Endothelial cell of umbilical vein (primary cell): Measurements from ENCODE around the gene HIP1R. TPM values are rescaled to one million over a fixed set of nuclear protein-coding genes. Genes with fewer than 3 reads are reported as not detected.

Experiments used
- BruUV-seq: library from RNA; stranded (reverse); fragments of 400-500 nt; replicated peaks from 2 replicates; lab custom pipeline; 2021; lab: Mats Ljungman, UMichigan
- CTCF ChIA-PET: fragments of 300-600, 350-600 bp; sonication (Branson Sonifier 250); formaldehyde crosslinking; loops from one replicate; lab custom pipeline; 2021; ENCODE audit warnings: antibody characterized with exemption, inconsistent platforms; lab: Charles Lee
- POLR2A ChIA-PET: fragments of 300-600, 350-600 bp; sonication (Branson Sonifier 250); formaldehyde crosslinking; loops from one replicate; lab custom pipeline; 2021; ENCODE audit warnings: antibody characterized with exemption, inconsistent platforms; lab: Charles Lee
- DNase-seq: peaks from one replicate; pipeline ENCODE4 v3.0.0-alpha.2; 2011; ENCODE audit warnings: low read depth, low spot score
- FAIRE-seq: peaks from 2 replicates; lab custom pipeline; 2011; peaks lifted over from hg19 to GRCh38; lab: Jason Lieb, UNC
- H2AFZ ChIP-seq: 2 replicates; pipeline ENCODE4 v1.6.0; 2012; ENCODE audit warnings: low read depth, low read length, control low read depth, inconsistent platforms
- H3K27ac ChIP-seq: 2 replicates; pipeline ENCODE4 v1.5.1; 2011; ENCODE audit warnings: low read depth, mild to moderate bottlenecking, control low read depth, low read length, moderate library complexity; ENCODE audit not compliant: insufficient read depth
- H3K27me3 ChIP-seq, 2 experiments: 2 replicates each; pipeline versions ENCODE4 v1.6.0 to v1.6.1; 2011; ENCODE audit warnings: low read length in 2 of 2, mixed read lengths in 1 of 2; ENCODE audit not compliant: control insufficient read depth in 2 of 2, insufficient read depth in 2 of 2
- H3K36me3 ChIP-seq, 2 experiments: 2 replicates in 1 of 2; 3 replicates in 1 of 2; pipeline ENCODE4 v1.5.1; 2011; ENCODE audit warnings: low read length in 2 of 2, mild to moderate bottlenecking in 1 of 2, moderate library complexity in 1 of 2; ENCODE audit not compliant: control insufficient read depth in 2 of 2, insufficient read depth in 2 of 2; ENCODE audit errors: extremely low read depth in 1 of 2
- H3K4me1 ChIP-seq: 3 replicates; pipeline ENCODE4 v1.5.1; 2011; ENCODE audit warnings: mild to moderate bottlenecking, low read length; ENCODE audit not compliant: control insufficient read depth, insufficient read depth; ENCODE audit errors: extremely low read depth
- H3K4me2 ChIP-seq: 2 replicates; pipeline ENCODE4 v1.6.1; 2011; ENCODE audit warnings: low read length, control low read depth, mixed read lengths; ENCODE audit not compliant: insufficient read depth
- H3K4me3 ChIP-seq, 3 experiments: fragments of 200-600 bp in 1 of 3; sonication (generic), shearing (Covaris generic) in 1 of 3; replicated peaks in 1 of 3; 2 replicates each; pipeline ENCODE4 v1.5.1; 2011 to 2016; ENCODE audit warnings: control low read depth in 3 of 3, low read length in 3 of 3, mild to moderate bottlenecking in 2 of 3, inconsistent platforms in 1 of 3, low read depth in 1 of 3, moderate library complexity in 1 of 3; ENCODE audit not compliant: insufficient read depth in 1 of 3
- H3K79me2 ChIP-seq: 2 replicates; pipeline ENCODE4 v1.6.0; 2012; ENCODE audit warnings: low read length, inconsistent platforms; ENCODE audit not compliant: control insufficient read depth, insufficient read depth
- H3K9ac ChIP-seq: replicated peaks from 2 replicates; pipeline ENCODE3; 2011; ENCODE audit warnings: low read length, control low read depth; ENCODE audit not compliant: insufficient read depth; ENCODE audit errors: extremely low read depth
- H3K9me1 ChIP-seq: replicated peaks from 3 replicates; pipeline ENCODE4 v1.6.0; 2011; ENCODE audit warnings: mild to moderate bottlenecking, low read length; ENCODE audit not compliant: control insufficient read depth, insufficient read depth; ENCODE audit errors: extremely low read depth
- H3K9me3 ChIP-seq: replicated peaks from 2 replicates; pipeline ENCODE4 v1.5.1; 2012; ENCODE audit warnings: low read length, inconsistent platforms; ENCODE audit not compliant: control insufficient read depth, insufficient read depth
- H4K20me1 ChIP-seq: replicated peaks from 2 replicates; pipeline ENCODE3; 2011; ENCODE audit warnings: mild to moderate bottlenecking, low read length; ENCODE audit not compliant: control insufficient read depth, insufficient read depth; ENCODE audit errors: extremely low read depth
- GATA2 ChIP-seq: IDR thresholded peaks from 2 replicates; pipeline ENCODE4 v1.7.0; 2011; ENCODE audit warnings: low read depth, mild to moderate bottlenecking, moderate library complexity, mixed read lengths, low read length; ENCODE audit not compliant: insufficient read length, insufficient read depth
- MYC ChIP-seq: IDR thresholded peaks from one replicate; pipeline ENCODE4 v1.6.1; 2011; ENCODE audit warnings: mild to moderate bottlenecking, low read depth, low read length
- POLR2A ChIP-seq: IDR thresholded peaks from 2 replicates; pipeline ENCODE4 v1.6.1; 2012; ENCODE audit warnings: low read depth, mild to moderate bottlenecking, control low read depth, low read length
- dilution Hi-C: fragments of 300-500 bp; cut with MboI; formaldehyde crosslinking; loops from one replicate; pipeline ENCODE4 v1.15.0; 2019; ENCODE audit warnings: low sequenced_read_pairs; ENCODE audit not compliant: extremely low pct_ligation_motif_present
- intact Hi-C: fragments of 100-400 bp; cut with micrococcal nuclease; formaldehyde crosslinking; loops from one replicate; pipeline ENCODE4 v1.10.0; 2022
- polyA plus RNA-seq, 4 experiments: library from polyadenylated mRNA; depleted of rRNA in 3 of 4; stranded (reverse) in 3 of 4; unstranded in 1 of 4; fragments of >200 nt; gene quantifications; 2 replicates each; pipeline versions ENCODE4 v1.2.1 to v1.2.3, GENCODE V29; 2011 to 2012; ENCODE audit warnings: missing spikeins in 1 of 4
- total RNA-seq: library from RNA; stranded (reverse); gene quantifications from 2 replicates; pipeline ENCODE4 v1.2.3, GENCODE V29; 2021
- TF ChIP-seq, protein P1 (sequence below), 2 donors: IDR thresholded peaks; 1 replicate in 1 of 2; 2 replicates in 1 of 2; pipeline ENCODE4 v1.5.1; 2011; ENCODE audit warnings: low read length in 2 of 2, mild to moderate bottlenecking in 2 of 2, moderate library complexity in 2 of 2, control low read depth in 1 of 2, inconsistent platforms in 1 of 2, low read depth in 1 of 2; ENCODE audit not compliant: insufficient read depth in 1 of 2; ENCODE audit errors: extremely low read depth in 1 of 2

HIP1R gene
- total and polyA plus RNA-seq, 2 donors (not counting 3 experiments of a cell fraction or from before 2014, with no cell fraction given): 111 to 122 TPM

DNA sequence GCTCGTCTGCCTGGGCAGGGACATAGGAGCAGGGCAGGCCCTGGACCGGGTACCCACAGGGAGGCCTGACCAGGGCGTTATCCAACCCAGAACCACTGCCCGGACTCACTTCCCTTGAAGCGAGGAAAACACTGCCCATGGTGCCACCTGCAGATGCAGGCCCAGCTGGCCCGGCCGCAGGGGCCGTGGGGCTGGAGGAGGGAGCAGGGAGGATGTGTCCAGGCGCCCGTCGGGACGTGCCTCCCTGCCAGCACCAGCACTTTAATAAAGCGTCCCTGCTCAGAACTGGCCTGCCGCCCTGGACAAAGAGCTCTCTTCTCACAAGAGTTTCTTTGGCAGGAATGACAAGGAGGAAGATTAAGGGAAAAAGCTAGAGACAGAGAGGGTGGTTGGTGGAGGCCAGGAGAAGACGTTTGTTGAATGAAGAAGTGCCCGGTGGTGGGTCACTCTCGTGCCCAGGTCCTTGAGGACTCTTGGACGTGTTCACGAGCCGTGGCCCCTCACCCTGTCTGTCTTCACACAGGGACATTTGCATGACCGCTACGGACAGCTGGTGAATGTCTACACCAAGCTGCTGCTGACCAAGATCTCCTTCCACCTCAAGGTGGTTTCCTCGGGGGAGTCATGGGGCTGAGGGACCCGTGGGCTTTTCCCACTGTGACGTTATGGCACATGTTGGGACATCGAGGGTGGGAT is 14.2 kb downstream of the HIP1R start:
- POLR2A ChIA-PET: no interaction called here
- TF ChIP-seq GATA2 (no peak), POLR2A (no peak), MYC (no peak)
- TF ChIP-seq, protein P1, sequence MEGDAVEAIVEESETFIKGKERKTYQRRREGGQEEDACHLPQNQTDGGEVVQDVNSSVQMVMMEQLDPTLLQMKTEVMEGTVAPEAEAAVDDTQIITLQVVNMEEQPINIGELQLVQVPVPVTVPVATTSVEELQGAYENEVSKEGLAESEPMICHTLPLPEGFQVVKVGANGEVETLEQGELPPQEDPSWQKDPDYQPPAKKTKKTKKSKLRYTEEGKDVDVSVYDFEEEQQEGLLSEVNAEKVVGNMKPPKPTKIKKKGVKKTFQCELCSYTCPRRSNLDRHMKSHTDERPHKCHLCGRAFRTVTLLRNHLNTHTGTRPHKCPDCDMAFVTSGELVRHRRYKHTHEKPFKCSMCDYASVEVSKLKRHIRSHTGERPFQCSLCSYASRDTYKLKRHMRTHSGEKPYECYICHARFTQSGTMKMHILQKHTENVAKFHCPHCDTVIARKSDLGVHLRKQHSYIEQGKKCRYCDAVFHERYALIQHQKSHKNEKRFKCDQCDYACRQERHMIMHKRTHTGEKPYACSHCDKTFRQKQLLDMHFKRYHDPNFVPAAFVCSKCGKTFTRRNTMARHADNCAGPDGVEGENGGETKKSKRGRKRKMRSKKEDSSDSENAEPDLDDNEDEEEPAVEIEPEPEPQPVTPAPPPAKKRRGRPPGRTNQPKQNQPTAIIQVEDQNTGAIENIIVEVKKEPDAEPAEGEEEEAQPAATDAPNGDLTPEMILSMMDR (IDR thresholded peaks at IDR 0.05; ENCODE audit: extremely low read depth in 1 of 2, insufficient read depth in 1 of 2, low read depth in 1 of 2, low read length in 2 of 2): no peak

DNA sequence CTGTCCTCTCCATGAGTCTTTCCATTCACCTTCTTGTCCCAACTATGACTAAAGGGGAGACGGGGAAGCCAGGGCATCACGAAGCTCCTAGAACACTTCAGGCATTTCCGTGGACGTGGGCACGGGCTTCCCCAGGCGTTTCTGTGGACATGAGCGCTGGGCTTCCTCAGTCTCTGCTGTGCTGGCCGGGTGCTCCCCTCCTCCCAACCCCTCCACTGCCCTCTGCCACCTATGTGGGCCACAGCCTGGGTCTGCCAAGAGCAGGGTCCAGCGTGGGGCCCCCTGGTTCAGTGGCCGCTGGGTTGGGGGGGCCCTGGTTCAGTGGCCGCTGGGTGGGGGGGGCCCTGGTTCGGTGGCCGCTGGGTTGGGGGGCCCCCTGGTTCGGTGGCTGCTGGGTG is 14.8 kb downstream of the HIP1R start:
- H3K9me1 ChIP-seq: no peaks in the 10 kb centered on the region
- H3K4me2 ChIP-seq: no peak overlapping the region
- no peak overlapping the region for H3K9ac ChIP-seq
- H4K20me1 ChIP-seq: no peaks in the 10 kb centered on the region
- intact Hi-C loops (loop anchor here (5.0 kb wide), 1 partner anchor 58 kb away; no protein-coding TSS in a partner anchor), dilution Hi-C loops (no loop called here)
- ChIA-PET POLR2A (no interaction called here), CTCF (interaction anchor here (1.2 to 1.7 kb wide), 3 partner anchors 10 to 56 kb away, joined by 3 to 6 read pairs (median 5); partner anchors contain the start of gene HIP1R)
- H3K4me1 ChIP-seq: peaks cover 27% of the 10 kb centered on the region
- H3K4me3 ChIP-seq: no peak overlapping the region
- no TSS peak for BruUV-seq
- H3K27ac ChIP-seq: no peak overlapping the region
- no peak for FAIRE-seq
- no peaks in the 10 kb centered on the region for H3K27me3 ChIP-seq
- H3K36me3 ChIP-seq: peaks cover 4 to 37% of the 10 kb centered on the region in 2 experiments
- DNase-seq: no peak
- no peaks in the 10 kb centered on the region for H3K9me3 ChIP-seq
- no peak for TF ChIP-seq POLR2A
- peaks cover 22% of the 10 kb centered on the region for H3K79me2 ChIP-seq
- H2AFZ ChIP-seq: no peak overlapping the region

More for the DNA sequence above, 14.2 kb downstream of the HIP1R start:
- Histone ChIP-seq H2AFZ (no peak overlapping the region), H4K20me1 (no peaks in the 10 kb centered on the region), H3K4me2 (no peak overlapping the region), H3K36me3 (peaks cover under 1 to 32% of the 10 kb centered on the region in 2 experiments), H3K4me1 (peaks cover 27% of the 10 kb centered on the region), H3K9ac (no peak overlapping the region), H3K9me1 (no peaks in the 10 kb centered on the region), H3K79me2 (peaks cover 28% of the 10 kb centered on the region), H3K9me3 (no peaks in the 10 kb centered on the region), H3K4me3 (no peak overlapping the region), H3K27ac (no peak overlapping the region), H3K27me3 (no peaks in the 10 kb centered on the region)
- CTCF ChIA-PET: interaction anchor here (1.2 to 1.7 kb wide), 3 partner anchors 9 to 56 kb away, joined by 3 to 6 read pairs (median 5); partner anchors contain the start of gene HIP1R
- DNase-seq (no peak), FAIRE-seq (no peak)
- no TSS peak for BruUV-seq
- intact Hi-C loops (loop anchor here (5.0 kb wide), 1 partner anchor 57 kb away; no protein-coding TSS in a partner anchor), dilution Hi-C loops (no loop called here)
